GM18502 (cell line): ENCODE results near the gene ALKBH7.
A peak's percentile ranks its signal among the peaks of the same experiment; 100 is the strongest.

Experiments used
- ATAC-seq: cut with Tn5 transposase; IDR thresholded peaks from one replicate; pipeline ENCODE4 v1.9.1; 2021; ENCODE audit warnings: mild to moderate bottlenecking; ENCODE audit not compliant: unreplicated experiment, poor library complexity

The ALKBH7 gene

DNA sequence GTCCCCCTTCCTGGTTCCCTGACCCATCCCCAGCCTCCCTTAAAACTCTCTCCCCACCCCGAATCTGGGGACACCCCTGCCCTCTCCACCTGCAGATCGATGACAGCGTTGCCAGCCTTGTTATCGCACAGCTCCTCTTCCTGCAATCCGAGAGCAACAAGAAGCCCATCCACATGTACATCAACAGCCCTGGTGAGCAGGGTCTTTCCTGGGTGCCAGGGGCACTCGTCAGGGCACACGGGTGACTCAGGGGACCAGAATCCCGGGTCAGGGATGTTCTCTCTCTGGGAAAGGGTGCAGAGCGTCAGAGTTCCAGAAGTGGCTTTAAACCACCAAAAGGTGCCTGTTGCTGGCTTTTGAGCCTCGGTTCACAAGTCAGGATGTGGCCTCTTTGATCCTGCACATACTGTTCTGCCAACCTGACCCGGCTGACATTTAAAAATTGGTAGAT lies 10.2 kb upstream of the ALKBH7 start:
- no peak for ATAC-seq

DNA sequence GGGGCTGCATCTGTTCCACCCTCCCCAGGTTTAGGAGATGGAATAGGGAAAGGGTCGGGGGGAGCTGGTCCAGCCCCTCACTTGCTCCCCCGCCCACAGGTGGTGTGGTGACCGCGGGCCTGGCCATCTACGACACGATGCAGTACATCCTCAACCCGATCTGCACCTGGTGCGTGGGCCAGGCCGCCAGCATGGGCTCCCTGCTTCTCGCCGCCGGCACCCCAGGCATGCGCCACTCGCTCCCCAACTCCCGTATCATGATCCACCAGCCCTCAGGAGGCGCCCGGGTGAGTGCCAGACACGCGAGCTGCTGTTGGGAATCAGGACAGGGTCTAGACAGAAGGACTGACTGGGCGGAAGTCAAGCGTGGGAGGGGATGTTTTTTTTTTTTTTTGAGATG lies 8.2 kb upstream of the ALKBH7 start:
- ATAC-seq = no peak

GRCh38 chr19:6373096-6373812 lies 660 bp downstream of the ALKBH7 start:
- peak; percentile 59 for ATAC-seq

GRCh38 chr19:6373813-6374108 lies 1.2 kb downstream of the ALKBH7 start:
- ATAC-seq = no peak

GRCh38 chr19:6374161-6374709 lies 1.6 kb downstream of the ALKBH7 start:
- ATAC-seq = no peak

DNA sequence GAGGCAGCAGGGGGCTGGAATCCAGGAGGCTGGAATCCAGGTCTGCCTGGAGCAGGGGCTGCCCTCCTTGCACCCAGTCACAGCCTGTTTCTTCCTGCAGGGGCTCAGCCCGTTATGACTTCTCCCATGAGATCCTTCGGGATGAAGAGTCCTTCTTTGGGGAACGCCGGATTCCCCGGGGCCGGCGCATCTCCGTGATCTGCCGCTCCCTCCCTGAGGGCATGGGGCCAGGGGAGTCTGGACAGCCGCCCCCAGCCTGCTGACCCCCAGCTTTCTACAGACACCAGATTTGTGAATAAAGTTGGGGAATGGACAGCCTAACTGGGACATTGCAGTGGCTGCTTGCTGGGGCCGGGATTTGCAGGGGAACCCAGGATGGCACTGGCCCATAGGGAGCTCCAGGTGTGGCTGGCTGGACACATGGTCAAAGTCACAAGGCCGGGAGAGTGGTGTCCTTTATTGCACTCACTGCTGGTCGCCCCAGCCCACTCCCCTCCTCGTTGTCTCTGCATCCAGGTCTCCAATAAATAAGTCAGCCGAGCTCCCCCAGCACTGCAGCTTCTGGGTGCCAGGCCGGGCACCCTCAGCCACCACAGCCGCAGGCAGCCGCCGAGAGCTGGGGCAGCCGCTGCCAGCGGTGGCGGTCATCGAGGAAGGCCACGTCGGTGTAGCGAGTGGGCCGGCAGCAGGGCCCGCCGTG lies 2.3 kb downstream of the ALKBH7 start:
- ATAC-seq = no peak

DNA sequence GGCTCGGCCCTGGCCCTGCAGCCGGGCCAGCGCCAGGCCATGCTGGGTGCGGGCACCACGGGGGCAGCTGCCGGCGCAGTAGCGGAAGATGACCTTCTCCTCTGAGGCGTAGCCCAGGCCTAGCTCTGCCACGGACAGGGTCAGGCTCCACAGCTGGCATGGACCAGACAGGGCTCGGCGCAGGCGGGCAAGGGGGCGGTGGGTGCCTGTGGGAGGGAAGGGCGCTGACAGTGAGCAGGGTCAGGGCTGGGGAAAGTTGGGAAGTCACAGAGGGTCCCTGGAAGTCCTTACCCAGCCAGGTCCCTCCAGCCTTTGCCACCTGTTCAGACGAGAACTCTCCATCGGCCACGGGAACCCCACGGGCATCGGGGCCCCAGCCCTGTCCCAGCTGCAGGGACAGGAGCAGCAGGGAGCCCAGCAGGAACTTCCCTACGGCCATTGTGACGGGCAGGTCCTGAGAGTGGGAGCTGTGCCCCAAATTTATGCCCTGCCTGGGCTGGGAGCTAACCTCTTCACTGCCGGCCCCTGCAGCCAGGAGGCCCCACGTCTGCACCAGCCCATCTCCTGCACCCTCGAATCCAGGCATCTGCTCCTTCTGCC lies 2.9 kb downstream of the ALKBH7 start, which contains the start of gene PSPN:
PSPN (minus strand) TSS at position 523 of the 600 bp plus-strand sequence; CDS start at position 439, 84 bp downstream.
- ATAC-seq = no peak

DNA sequence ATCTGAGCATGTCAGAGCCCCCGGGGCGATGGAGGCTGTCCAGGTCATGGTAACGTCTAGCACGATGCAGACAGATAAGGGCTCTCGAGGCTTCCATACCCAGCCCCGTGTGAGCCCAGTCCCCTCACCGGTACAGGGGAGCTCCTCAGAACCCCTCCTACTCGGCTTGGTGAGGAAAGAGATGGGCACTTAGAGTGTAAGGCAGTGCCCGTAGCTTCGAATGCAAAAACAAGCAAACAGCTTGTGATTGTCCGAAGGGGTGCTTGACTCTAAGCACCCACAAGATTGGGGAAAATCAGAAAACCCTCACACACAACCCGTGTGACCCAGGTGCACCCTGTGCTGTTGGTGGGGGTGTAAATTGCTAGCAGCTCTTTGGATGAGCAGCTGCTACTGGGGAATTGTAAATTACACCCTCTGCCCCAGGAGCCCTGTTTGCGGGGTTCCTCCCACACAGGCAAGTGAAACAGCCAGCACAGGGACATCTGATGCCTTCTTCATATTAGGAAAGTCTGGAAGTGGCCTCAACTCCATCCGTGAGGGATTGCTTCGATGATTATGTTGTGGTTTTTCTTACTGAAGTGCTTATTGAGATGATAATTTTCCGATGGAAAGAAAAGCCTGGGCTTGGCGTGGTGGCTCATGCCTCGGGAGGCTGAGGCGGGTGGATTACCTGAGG lies 4.1 kb downstream of the ALKBH7 start:
- ATAC-seq = no peak

GRCh38 chr19:6378041-6378440 lies 5.4 kb downstream of the ALKBH7 start:
- ATAC-seq = no peak

GRCh38 chr19:6378486-6378885 lies 5.9 kb downstream of the ALKBH7 start:
- ATAC-seq = no peak

GRCh38 chr19:6379744-6380143 lies 7.2 kb downstream of the ALKBH7 start:
- no peak for ATAC-seq

- no peak for ATAC-seq
Observed at GRCh38 chr19:6381030-6381750, 8.6 kb downstream of the ALKBH7 start.

DNA sequence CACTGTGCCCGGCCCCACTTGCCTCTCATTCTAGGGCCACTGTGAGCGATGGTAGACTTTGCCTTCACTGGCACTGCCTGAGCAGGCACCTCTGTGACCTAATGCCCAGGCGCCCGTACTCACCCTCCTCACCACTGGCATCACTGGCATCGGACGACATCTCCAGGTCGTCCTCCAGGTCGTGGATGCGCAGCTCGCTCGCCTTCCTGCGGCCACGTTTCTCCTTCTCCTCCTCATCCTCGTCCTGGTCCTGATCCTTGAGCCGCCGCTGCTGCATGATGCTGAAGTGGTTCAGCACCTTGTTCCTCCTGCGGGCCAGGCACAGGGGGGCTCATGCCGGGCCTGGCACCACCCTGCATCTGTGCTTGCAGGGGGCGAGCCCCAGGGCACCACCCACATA lies 10.6 kb downstream of the ALKBH7 start:
- no peak for ATAC-seq

DNA sequence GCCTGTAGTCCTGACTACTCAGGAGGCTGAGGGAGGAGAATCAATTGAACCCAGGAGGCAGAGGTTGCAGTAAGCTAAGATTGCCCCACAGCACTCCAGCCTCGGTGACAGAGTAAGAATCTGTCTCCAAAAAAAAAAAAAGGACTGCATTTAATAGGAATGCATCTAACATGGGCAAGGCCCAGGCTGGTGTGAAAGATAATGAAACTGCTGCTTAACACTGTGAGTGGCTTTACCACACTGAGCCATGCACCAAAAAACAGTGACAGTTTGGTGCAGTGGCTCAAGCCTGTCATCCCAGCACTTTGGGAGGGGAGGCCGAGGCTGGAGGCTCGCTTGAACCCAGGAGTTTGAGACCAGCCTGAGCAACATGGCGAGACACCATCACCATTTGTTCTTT lies 11.8 kb downstream of the ALKBH7 start:
- no peak for ATAC-seq

GRCh38 chr19:6387372-6387771 lies 14.8 kb downstream of the ALKBH7 start:
- ATAC-seq = no peak

DNA sequence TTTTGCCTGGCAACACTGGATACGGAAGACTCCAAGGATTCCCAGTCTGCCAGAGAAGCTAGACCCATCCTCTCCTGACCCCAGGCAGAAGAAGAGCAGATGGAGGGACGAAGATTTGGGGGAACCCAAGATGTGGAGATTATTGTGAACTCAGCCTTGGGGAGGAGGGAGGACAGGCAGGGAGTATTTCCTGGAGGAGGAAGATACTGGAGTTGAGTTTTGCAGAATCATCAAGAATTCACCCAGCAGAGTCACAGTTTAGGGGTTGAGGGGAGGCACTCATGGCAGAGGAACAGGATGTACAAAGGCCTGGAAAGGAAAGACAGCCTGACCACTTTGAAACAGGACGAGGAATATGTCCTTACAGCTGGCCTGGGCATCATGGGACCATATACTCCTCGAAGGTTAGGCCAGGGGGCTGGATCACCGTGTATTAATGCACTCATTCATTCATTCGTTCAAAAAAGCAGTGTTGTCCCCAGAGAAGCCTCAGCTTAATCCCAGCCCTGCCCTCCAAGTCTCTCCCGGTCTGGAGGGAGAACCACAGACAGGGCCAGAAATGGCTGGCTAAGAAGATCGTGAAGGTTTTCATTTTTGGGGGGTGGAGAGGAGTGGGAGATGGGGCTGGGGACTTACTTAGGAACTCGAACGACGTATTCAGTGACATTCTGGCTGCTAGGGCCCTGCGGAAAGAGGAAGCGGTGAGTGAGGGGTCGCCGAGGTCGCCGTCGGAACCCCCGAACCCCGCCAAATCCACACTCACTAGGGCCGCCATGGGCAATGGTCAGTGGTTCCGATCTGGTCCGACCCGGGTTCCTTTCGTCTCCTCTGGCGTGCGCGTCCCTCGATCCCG lies 19.9 kb downstream of the ALKBH7 start:
- ATAC-seq = peak; percentile 9

DNA sequence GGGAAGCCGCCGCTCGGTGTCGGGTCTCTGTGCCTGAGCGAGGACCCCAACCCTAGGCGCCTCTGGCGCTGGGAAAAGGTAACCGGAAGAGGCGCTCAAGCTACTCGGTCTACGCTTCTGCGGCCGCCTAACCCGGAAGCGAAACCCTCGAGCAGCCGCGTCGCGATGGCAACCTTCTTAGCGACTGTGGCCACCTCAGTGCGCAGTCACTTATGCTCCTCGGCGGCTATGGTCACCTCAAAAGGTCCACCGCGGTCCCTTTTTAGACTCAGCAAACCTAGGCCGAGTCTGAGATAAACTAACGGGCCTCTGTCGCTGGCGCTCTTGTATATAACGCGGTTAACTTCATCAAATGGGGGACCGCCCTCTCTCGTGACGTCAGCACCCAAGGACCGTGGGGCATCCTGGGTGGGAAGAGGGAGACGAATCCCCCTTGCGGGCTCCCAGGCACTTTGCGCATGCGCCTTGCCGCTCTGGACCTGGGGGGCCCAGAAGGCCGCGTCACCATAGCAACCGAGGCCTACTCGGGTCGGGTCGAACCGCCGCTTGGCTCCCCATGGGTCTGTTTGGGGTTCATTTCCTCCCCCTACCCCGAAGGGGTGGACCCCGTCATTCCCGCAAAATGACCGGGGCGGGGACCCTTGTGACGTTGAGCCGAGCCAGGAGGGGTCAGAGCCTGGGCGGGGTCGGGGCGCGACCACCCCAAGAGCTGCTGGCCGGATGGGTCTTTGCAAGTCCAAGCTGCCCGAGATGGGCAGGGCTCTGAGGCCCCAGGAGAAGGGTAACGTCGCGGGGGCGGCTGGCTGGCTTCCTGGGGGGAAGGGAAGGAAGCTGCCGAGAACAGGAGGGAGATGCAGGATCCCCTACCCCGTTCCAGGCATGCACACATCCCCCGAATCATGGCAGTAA lies 20.7 kb downstream of the ALKBH7 start, which contains the start of gene GTF2F1:
GTF2F1 (minus strand) TSS at position 91 of the 909 bp plus-strand sequence. CDS start 169 bp downstream, outside the sequence.
- peak; percentile 79 for ATAC-seq

GRCh38 chr19:6393983-6394412 lies 21.4 kb downstream of the ALKBH7 start:
- ATAC-seq = no peak
